Endothelial cell of umbilical vein (primary cell): ENCODE results near the gene GAPVD1. TPM values are rescaled to one million over a fixed set of nuclear protein-coding genes. Genes with fewer than 3 reads are reported as not detected.
A peak's percentile ranks its signal among the peaks of the same experiment; 100 is the strongest.

Experiments used
- BruUV-seq: library from RNA; stranded (reverse); fragments of 400-500 nt; replicated peaks from 2 replicates; lab custom pipeline; 2021; lab: Mats Ljungman, UMichigan
- CTCF ChIA-PET: fragments of 300-600, 350-600 bp; sonication (Branson Sonifier 250); formaldehyde crosslinking; loops from one replicate; lab custom pipeline; 2021; ENCODE audit warnings: antibody characterized with exemption, inconsistent platforms; lab: Charles Lee
- POLR2A ChIA-PET: fragments of 300-600, 350-600 bp; sonication (Branson Sonifier 250); formaldehyde crosslinking; loops from one replicate; lab custom pipeline; 2021; ENCODE audit warnings: antibody characterized with exemption, inconsistent platforms; lab: Charles Lee
- DNase-seq: peaks from one replicate; pipeline ENCODE4 v3.0.0-alpha.2; 2011; ENCODE audit warnings: low read depth, low spot score
- FAIRE-seq: peaks from 2 replicates; lab custom pipeline; 2011; peaks lifted over from hg19 to GRCh38; lab: Jason Lieb, UNC
- H2AFZ ChIP-seq: 2 replicates; pipeline ENCODE4 v1.6.0; 2012; ENCODE audit warnings: low read depth, low read length, control low read depth, inconsistent platforms
- H3K27ac ChIP-seq: 2 replicates; pipeline ENCODE4 v1.5.1; 2011; ENCODE audit warnings: low read depth, mild to moderate bottlenecking, control low read depth, low read length, moderate library complexity; ENCODE audit not compliant: insufficient read depth
- H3K27me3 ChIP-seq, 2 experiments: 2 replicates each; pipeline versions ENCODE4 v1.6.0 to v1.6.1; 2011; ENCODE audit warnings: low read length in 2 of 2, mixed read lengths in 1 of 2; ENCODE audit not compliant: control insufficient read depth in 2 of 2, insufficient read depth in 2 of 2
- H3K36me3 ChIP-seq, 2 experiments: 2 replicates in 1 of 2; 3 replicates in 1 of 2; pipeline ENCODE4 v1.5.1; 2011; ENCODE audit warnings: low read length in 2 of 2, mild to moderate bottlenecking in 1 of 2, moderate library complexity in 1 of 2; ENCODE audit not compliant: control insufficient read depth in 2 of 2, insufficient read depth in 2 of 2; ENCODE audit errors: extremely low read depth in 1 of 2
- H3K4me1 ChIP-seq: 3 replicates; pipeline ENCODE4 v1.5.1; 2011; ENCODE audit warnings: mild to moderate bottlenecking, low read length; ENCODE audit not compliant: control insufficient read depth, insufficient read depth; ENCODE audit errors: extremely low read depth
- H3K4me2 ChIP-seq: 2 replicates; pipeline ENCODE4 v1.6.1; 2011; ENCODE audit warnings: low read length, control low read depth, mixed read lengths; ENCODE audit not compliant: insufficient read depth
- H3K4me3 ChIP-seq, 3 experiments: fragments of 200-600 bp in 1 of 3; sonication (generic), shearing (Covaris generic) in 1 of 3; replicated peaks in 1 of 3; 2 replicates each; pipeline ENCODE4 v1.5.1; 2011 to 2016; ENCODE audit warnings: control low read depth in 3 of 3, low read length in 3 of 3, mild to moderate bottlenecking in 2 of 3, inconsistent platforms in 1 of 3, low read depth in 1 of 3, moderate library complexity in 1 of 3; ENCODE audit not compliant: insufficient read depth in 1 of 3
- H3K79me2 ChIP-seq: 2 replicates; pipeline ENCODE4 v1.6.0; 2012; ENCODE audit warnings: low read length, inconsistent platforms; ENCODE audit not compliant: control insufficient read depth, insufficient read depth
- H3K9ac ChIP-seq: replicated peaks from 2 replicates; pipeline ENCODE3; 2011; ENCODE audit warnings: low read length, control low read depth; ENCODE audit not compliant: insufficient read depth; ENCODE audit errors: extremely low read depth
- H3K9me1 ChIP-seq: replicated peaks from 3 replicates; pipeline ENCODE4 v1.6.0; 2011; ENCODE audit warnings: mild to moderate bottlenecking, low read length; ENCODE audit not compliant: control insufficient read depth, insufficient read depth; ENCODE audit errors: extremely low read depth
- H3K9me3 ChIP-seq: replicated peaks from 2 replicates; pipeline ENCODE4 v1.5.1; 2012; ENCODE audit warnings: low read length, inconsistent platforms; ENCODE audit not compliant: control insufficient read depth, insufficient read depth
- H4K20me1 ChIP-seq: replicated peaks from 2 replicates; pipeline ENCODE3; 2011; ENCODE audit warnings: mild to moderate bottlenecking, low read length; ENCODE audit not compliant: control insufficient read depth, insufficient read depth; ENCODE audit errors: extremely low read depth
- EZH2 ChIP-seq: IDR thresholded peaks from 2 replicates; pipeline ENCODE4 v1.6.1; 2012; ENCODE audit warnings: borderline replicate concordance, low read depth, mild to moderate bottlenecking, moderate library complexity, low read length, inconsistent platforms; ENCODE audit not compliant: severe bottlenecking
- FOS ChIP-seq: IDR thresholded peaks from 2 replicates; pipeline ENCODE4 v1.6.1; 2011; ENCODE audit warnings: mild to moderate bottlenecking, low read length, moderate library complexity, borderline replicate concordance; ENCODE audit not compliant: insufficient read depth
- GATA2 ChIP-seq: IDR thresholded peaks from 2 replicates; pipeline ENCODE4 v1.7.0; 2011; ENCODE audit warnings: low read depth, mild to moderate bottlenecking, moderate library complexity, mixed read lengths, low read length; ENCODE audit not compliant: insufficient read length, insufficient read depth
- JUN ChIP-seq: IDR thresholded peaks from 2 replicates; pipeline ENCODE4 v1.6.1; 2011; ENCODE audit warnings: borderline replicate concordance, low read depth; ENCODE audit not compliant: insufficient read length, insufficient read depth
- MYC ChIP-seq: IDR thresholded peaks from one replicate; pipeline ENCODE4 v1.6.1; 2011; ENCODE audit warnings: mild to moderate bottlenecking, low read depth, low read length
- POLR2A ChIP-seq: IDR thresholded peaks from 2 replicates; pipeline ENCODE4 v1.6.1; 2012; ENCODE audit warnings: low read depth, mild to moderate bottlenecking, control low read depth, low read length
- POLR2AphosphoS5 ChIP-seq: IDR thresholded peaks from 2 replicates; pipeline ENCODE4 v1.6.1; 2012; ENCODE audit warnings: low read depth, mild to moderate bottlenecking, control low read depth, low read length, moderate library complexity; ENCODE audit not compliant: insufficient read depth
- dilution Hi-C: fragments of 300-500 bp; cut with MboI; formaldehyde crosslinking; loops from one replicate; pipeline ENCODE4 v1.15.0; 2019; ENCODE audit warnings: low sequenced_read_pairs; ENCODE audit not compliant: extremely low pct_ligation_motif_present
- intact Hi-C: fragments of 100-400 bp; cut with micrococcal nuclease; formaldehyde crosslinking; loops from one replicate; pipeline ENCODE4 v1.10.0; 2022
- polyA plus RNA-seq, 4 experiments: library from polyadenylated mRNA; depleted of rRNA in 3 of 4; stranded (reverse) in 3 of 4; unstranded in 1 of 4; fragments of >200 nt; gene quantifications; 2 replicates each; pipeline versions ENCODE4 v1.2.1 to v1.2.3, GENCODE V29; 2011 to 2012; ENCODE audit warnings: missing spikeins in 1 of 4
- total RNA-seq: library from RNA; stranded (reverse); gene quantifications from 2 replicates; pipeline ENCODE4 v1.2.3, GENCODE V29; 2021
- TF ChIP-seq, protein P1 (sequence below), 2 donors: IDR thresholded peaks; 1 replicate in 1 of 2; 2 replicates in 1 of 2; pipeline ENCODE4 v1.5.1; 2011; ENCODE audit warnings: low read length in 2 of 2, mild to moderate bottlenecking in 2 of 2, moderate library complexity in 2 of 2, control low read depth in 1 of 2, inconsistent platforms in 1 of 2, low read depth in 1 of 2; ENCODE audit not compliant: insufficient read depth in 1 of 2; ENCODE audit errors: extremely low read depth in 1 of 2
- TF ChIP-seq, protein P2 (sequence below): IDR thresholded peaks from 2 replicates; pipeline ENCODE4 v1.6.1; 2011; ENCODE audit not compliant: insufficient read depth, insufficient read length

Gene GAPVD1
- total and polyA plus RNA-seq, 2 donors (not counting 3 experiments of a cell fraction or from before 2014, with no cell fraction given): 10.7 to 53.2 TPM

DNA sequence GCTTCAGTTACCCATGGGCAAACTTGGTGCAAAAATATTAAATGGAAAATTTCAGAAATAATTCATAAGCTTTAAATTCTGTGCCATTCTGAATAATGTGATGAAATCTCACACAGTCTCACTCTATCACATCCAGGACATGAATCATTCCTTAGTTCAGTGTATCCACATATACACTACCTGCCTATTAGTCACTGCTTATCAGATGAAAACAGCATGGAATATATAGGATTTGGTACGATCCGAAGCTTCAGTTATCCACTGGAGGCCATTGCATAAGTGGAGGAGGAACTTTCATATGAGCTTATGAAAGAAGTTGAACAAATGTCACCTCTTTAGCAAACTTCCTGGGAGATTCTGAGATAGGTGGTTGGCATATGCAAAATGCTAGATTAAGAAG lies 64.2 kb downstream of the GAPVD1 start:
- intact Hi-C loops: no loop called here

More for the DNA sequence above, 64.2 kb downstream of the GAPVD1 start:
- FAIRE-seq (no peak), DNase-seq (no peak)
- ChIA-PET CTCF (interaction anchor here (0.6 to 2.3 kb wide), 7 partner anchors 9 to 70 kb away, joined by 3 to 8 read pairs (median 4); no protein-coding TSS in a partner anchor), POLR2A (interaction anchor here (0.6 kb wide), 1 partner anchor 91 kb away, joined by 5 read pairs; no protein-coding TSS in a partner anchor)
- H3K9me1 ChIP-seq: no peaks in the 10 kb centered on the region
- H4K20me1 ChIP-seq: no peaks in the 10 kb centered on the region
- TF ChIP-seq EZH2 (no peak), MYC (no peak), JUN (peak; percentile 5), FOS (peak; percentile 19), POLR2A (no peak), GATA2 (peak; percentile 62), POLR2AphosphoS5 (no peak)
- TF ChIP-seq, protein P1, sequence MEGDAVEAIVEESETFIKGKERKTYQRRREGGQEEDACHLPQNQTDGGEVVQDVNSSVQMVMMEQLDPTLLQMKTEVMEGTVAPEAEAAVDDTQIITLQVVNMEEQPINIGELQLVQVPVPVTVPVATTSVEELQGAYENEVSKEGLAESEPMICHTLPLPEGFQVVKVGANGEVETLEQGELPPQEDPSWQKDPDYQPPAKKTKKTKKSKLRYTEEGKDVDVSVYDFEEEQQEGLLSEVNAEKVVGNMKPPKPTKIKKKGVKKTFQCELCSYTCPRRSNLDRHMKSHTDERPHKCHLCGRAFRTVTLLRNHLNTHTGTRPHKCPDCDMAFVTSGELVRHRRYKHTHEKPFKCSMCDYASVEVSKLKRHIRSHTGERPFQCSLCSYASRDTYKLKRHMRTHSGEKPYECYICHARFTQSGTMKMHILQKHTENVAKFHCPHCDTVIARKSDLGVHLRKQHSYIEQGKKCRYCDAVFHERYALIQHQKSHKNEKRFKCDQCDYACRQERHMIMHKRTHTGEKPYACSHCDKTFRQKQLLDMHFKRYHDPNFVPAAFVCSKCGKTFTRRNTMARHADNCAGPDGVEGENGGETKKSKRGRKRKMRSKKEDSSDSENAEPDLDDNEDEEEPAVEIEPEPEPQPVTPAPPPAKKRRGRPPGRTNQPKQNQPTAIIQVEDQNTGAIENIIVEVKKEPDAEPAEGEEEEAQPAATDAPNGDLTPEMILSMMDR (IDR thresholded peaks at IDR 0.05; ENCODE audit: extremely low read depth in 1 of 2, insufficient read depth in 1 of 2, low read depth in 1 of 2, low read length in 2 of 2): no peak
- TF ChIP-seq, protein P2, sequence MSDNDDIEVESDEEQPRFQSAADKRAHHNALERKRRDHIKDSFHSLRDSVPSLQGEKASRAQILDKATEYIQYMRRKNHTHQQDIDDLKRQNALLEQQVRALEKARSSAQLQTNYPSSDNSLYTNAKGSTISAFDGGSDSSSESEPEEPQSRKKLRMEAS: no peak
- H3K36me3 ChIP-seq: peaks cover 0 to 15% of the 10 kb centered on the region in 2 experiments
- H3K9me3 ChIP-seq: no peaks in the 10 kb centered on the region
- no peaks in the 10 kb centered on the region for H3K4me1 ChIP-seq
- BruUV-seq: no TSS peak
- no peaks in the 10 kb centered on the region for H3K27me3 ChIP-seq
- dilution Hi-C loops: no loop called here
- no peak overlapping the region for H3K27ac ChIP-seq
- no peak overlapping the region for H2AFZ ChIP-seq
- no peak overlapping the region for H3K4me3 ChIP-seq
- H3K4me2 ChIP-seq: no peak overlapping the region
- no peaks in the 10 kb centered on the region for H3K79me2 ChIP-seq
- no peak overlapping the region for H3K9ac ChIP-seq
